HepG2 (cell line): ENCODE results near the gene DENND2A. TPM values are rescaled to one million over a fixed set of nuclear protein-coding genes. Genes with fewer than 3 reads are reported as not detected.

Experiments
- ATAC-seq: fragments of 200-7000 bp; cut with Tn5 transposase; 3 replicates; pipeline ENCODE4 v1.9.1; 2020; ENCODE audit warnings: mild to moderate bottlenecking, moderate library complexity
- BruUV-seq: library from RNA; stranded (reverse); fragments of 400-500 nt; replicated peaks from 2 replicates; lab custom pipeline; 2021; lab: Mats Ljungman, UMichigan
- CTCF ChIA-PET: fragments of 300-600 bp; formaldehyde crosslinking; extraction: SDS; loops from one replicate; lab custom pipeline; 2021; ENCODE audit warnings: low total read pairs, inconsistent platforms, low intra/inter-chr PET ratio; lab: Yijun Ruan, JAX
- POLR2A ChIA-PET: fragments of 350-600 bp; sonication (Branson Sonifier 250); formaldehyde crosslinking; loops from one replicate; lab custom pipeline; 2020; ENCODE audit warnings: antibody characterized with exemption, inconsistent platforms; lab: Yijun Ruan, JAX
- DNase-seq: peaks from one replicate; pipeline ENCODE4 v3.0.0-alpha.2; 2015; ENCODE audit warnings: low spot score
- FAIRE-seq: peaks from 3 replicates; lab custom pipeline; 2011; peaks lifted over from hg19 to GRCh38; lab: Jason Lieb, UNC
- H2AFZ ChIP-seq: one replicate; pipeline ENCODE4 v1.6.1; 2011; ENCODE audit warnings: low read length, inconsistent platforms
- H3K27ac ChIP-seq: fragments of 300-600 bp; 3 replicates; pipeline ENCODE4 v1.8.0; 2011; ENCODE audit warnings: mixed run types, mild to moderate bottlenecking, mixed read lengths, low read length, inconsistent platforms; ENCODE audit not compliant: insufficient read depth; ENCODE audit errors: extremely low read length
- H3K27me3 ChIP-seq, 2 experiments: fragments of 200-600 bp in 1 of 2; 2 replicates in 1 of 2; 3 replicates in 1 of 2; pipeline versions ENCODE4 v1.6.0 to v1.8.0; 2011; ENCODE audit warnings: low read length in 2 of 2, mild to moderate bottlenecking in 2 of 2, moderate library complexity in 2 of 2, inconsistent platforms in 1 of 2; ENCODE audit not compliant: insufficient read depth in 2 of 2, control insufficient read depth in 1 of 2
- H3K36me3 ChIP-seq, 2 experiments: fragments of 200-600 bp in 1 of 2; replicated peaks in 1 of 2; 2 replicates in 1 of 2; 3 replicates in 1 of 2; pipeline versions ENCODE4 v1.5.1 to v1.8.0; 2011; ENCODE audit warnings: low read length in 2 of 2, inconsistent platforms in 1 of 2; ENCODE audit not compliant: insufficient read depth in 2 of 2, control insufficient read depth in 1 of 2
- H3K4me1 ChIP-seq: 2 replicates; pipeline ENCODE4 v1.5.1; 2012; ENCODE audit warnings: low read length, inconsistent platforms; ENCODE audit not compliant: insufficient read depth
- H3K4me2 ChIP-seq: 2 replicates; pipeline ENCODE4 v1.6.0; 2011; ENCODE audit warnings: low read depth, low read length, inconsistent platforms
- H3K4me3 ChIP-seq, 3 experiments: fragments of 200-600 bp in 1 of 3; sonication (generic), shearing (Covaris generic) in 1 of 3; replicated peaks in 1 of 3; 2 replicates each; pipeline ENCODE4 v1.5.1; 2011 to 2016; ENCODE audit warnings: low read length in 3 of 3, inconsistent platforms in 2 of 3, low read depth in 2 of 3, mild to moderate bottlenecking in 2 of 3, control low read depth in 1 of 3, mixed read lengths in 1 of 3; ENCODE audit not compliant: insufficient read depth in 1 of 3
- H3K79me2 ChIP-seq: one replicate; pipeline ENCODE4 v1.6.1; 2011; ENCODE audit warnings: low read length, inconsistent platforms; ENCODE audit not compliant: insufficient read depth
- H3K9ac ChIP-seq: 2 replicates; pipeline ENCODE4 v1.6.0; 2011; ENCODE audit warnings: mild to moderate bottlenecking, low read depth, low read length, inconsistent platforms; ENCODE audit not compliant: insufficient read depth
- H3K9me3 ChIP-seq: 2 replicates; pipeline ENCODE4 v1.5.1; 2012; ENCODE audit warnings: mild to moderate bottlenecking, low read length
- H4K20me1 ChIP-seq: 2 replicates; pipeline ENCODE4 v1.6.0; 2011; ENCODE audit warnings: inconsistent platforms, mild to moderate bottlenecking, low read length, moderate library complexity; ENCODE audit not compliant: insufficient read depth
- DMTF1 ChIP-seq: sonication (generic); formaldehyde crosslinking; IDR thresholded peaks from 2 replicates; pipeline ENCODE4 v1.4.0; 2020; ENCODE audit warnings: mild to moderate bottlenecking, missing genetic modification reagents
- FOXP4 ChIP-seq: sonication (generic); formaldehyde crosslinking; IDR thresholded peaks from 2 replicates; pipeline ENCODE4 v1.4.0; 2020; ENCODE audit warnings: missing genetic modification reagents
- MIER3 ChIP-seq: IDR thresholded peaks from 2 replicates; pipeline ENCODE4 v1.6.1; 2016; ENCODE audit warnings: missing compliant biosample characterization, borderline replicate concordance
- MLX ChIP-seq: IDR thresholded peaks from 2 replicates; pipeline ENCODE4 v1.6.1; 2016
- NR0B2 ChIP-seq: sonication (generic); formaldehyde crosslinking; IDR thresholded peaks from 2 replicates; pipeline ENCODE4 v1.4.0; 2020; ENCODE audit warnings: mild to moderate bottlenecking, missing genetic modification reagents
- PBX3 ChIP-seq: sonication (generic); formaldehyde crosslinking; IDR thresholded peaks from 2 replicates; pipeline ENCODE4 v1.8.1; 2023; ENCODE audit warnings: missing genetic modification reagents, inconsistent platforms, borderline replicate concordance
- PRMT3 ChIP-seq: sonication (generic); formaldehyde crosslinking; IDR thresholded peaks from 2 replicates; pipeline ENCODE4 v1.8.1; 2022; ENCODE audit warnings: low read depth, mild to moderate bottlenecking, moderate library complexity, missing genetic modification reagents, borderline replicate concordance
- ZNF432 ChIP-seq: sonication (generic); formaldehyde crosslinking; IDR thresholded peaks from 2 replicates; pipeline ENCODE4 v1.5.0; 2020; ENCODE audit warnings: missing genetic modification reagents, mild to moderate bottlenecking, borderline replicate concordance
- ZNF598 ChIP-seq: sonication (generic); formaldehyde crosslinking; IDR thresholded peaks from 2 replicates; pipeline ENCODE4 v1.5.1; 2020; ENCODE audit warnings: mild to moderate bottlenecking, missing genetic modification reagents, borderline replicate concordance
- ZNF75D ChIP-seq: sonication (generic); formaldehyde crosslinking; IDR thresholded peaks from 2 replicates; pipeline ENCODE4 v1.8.1; 2023; ENCODE audit warnings: missing genetic modification reagents, mild to moderate bottlenecking, borderline replicate concordance
- ZNF775 ChIP-seq: sonication (generic); formaldehyde crosslinking; IDR thresholded peaks from 2 replicates; pipeline ENCODE4 v1.4.0; 2020; ENCODE audit warnings: missing genetic modification reagents, mild to moderate bottlenecking, moderate library complexity, borderline replicate concordance
- ZNF790 ChIP-seq: sonication (generic); formaldehyde crosslinking; IDR thresholded peaks from 2 replicates; pipeline ENCODE4 v1.8.0; 2022; ENCODE audit warnings: missing genetic modification reagents, mild to moderate bottlenecking, borderline replicate concordance
- ZUFSP ChIP-seq: sonication (generic); formaldehyde crosslinking; IDR thresholded peaks from 2 replicates; pipeline ENCODE4 v1.9.0; 2021; ENCODE audit warnings: missing genetic modification reagents, mild to moderate bottlenecking, borderline replicate concordance
- WGBS: methylation state at CpG from one replicate; pipeline ENCODE4 v1.1.6; 2017; ENCODE audit warnings: low lambda C conversion rate; 5-methylcytosine and 5-hydroxymethylcytosine counted together
- in situ Hi-C: cut with HindIII; loops from 2 replicates; pipeline ENCODE4 v1.10.0; 2017; ENCODE audit warnings: low pct_unique_long_range_greater_than_20kb; ENCODE audit not compliant: extremely low pct_ligation_motif_present
- intact Hi-C: fragments of 100-400 bp; cut with micrococcal nuclease; formaldehyde crosslinking; loops from one replicate; pipeline ENCODE4 v1.10.0; 2022; ENCODE audit not compliant: unreplicated experiment
- polyA plus RNA-seq, 8 experiments: library from polyadenylated mRNA; depleted of rRNA in 3 of 8; stranded (reverse) in 7 of 8; unstranded in 1 of 8; fragments of >200 nt; fragmentation: Illumina TruSeq in 4 of 8; extraction: Trizol in 4 of 8; gene quantifications; 2 replicates each; pipeline versions ENCODE4 v1.2.1 to v1.2.3, GENCODE V29; 2011 to 2016; ENCODE audit warnings: low read depth in 4 of 8, missing spikeins in 1 of 8, mixed read lengths in 1 of 8; ENCODE audit not compliant: insufficient read depth in 1 of 8
- total RNA-seq, 5 experiments: library from RNA; depleted of rRNA; stranded (reverse); fragments of >200 nt; fragmentation: Illumina TruSeq; extraction: Trizol; gene quantifications; 2 replicates each; pipeline ENCODE4 v1.2.3, GENCODE V29; 2016; ENCODE audit warnings: low read depth in 1 of 5

Gene DENND2A
- total and polyA plus RNA-seq, 2 of the 13 experiments (the other 11 are each of a cell fraction or from before 2014, with no cell fraction given), result not detected

- ChIA-PET CTCF (interaction anchor here (1.9 kb wide), 1 partner anchor 16 kb away, joined by 22 read pairs; no protein-coding TSS in a partner anchor), POLR2A (interaction anchor here (0.6 kb wide), 1 partner anchor 170 kb away, joined by 3 read pairs; no protein-coding TSS in a partner anchor)
- 87% methylated on average over 11 of the region's 11 CpGs for WGBS
- Histone ChIP-seq H3K4me2 (peak overlapping the region; percentile 87), H3K4me1 (peaks cover 28% of the 10 kb centered on the region), H3K27me3 (no peaks in the 10 kb centered on the region), H3K27ac (no peak overlapping the region), H3K9me3 (no peaks in the 10 kb centered on the region), H3K79me2 (peaks cover 62% of the 10 kb centered on the region), H2AFZ (no peak overlapping the region), H3K9ac (no peak overlapping the region), H3K4me3 (0 out of 6 replicates have a peak overlapping the region, but pooled peaks of 1 of the 3 experiments have one; percentile 95), H3K36me3 (peaks cover 0 to under 1% of the 10 kb centered on the region in 2 experiments; a peak in 1 of 5 replicates), H4K20me1 (peaks cover 33% of the 10 kb centered on the region)
- ATAC-seq, result no peak
- no TSS peak for BruUV-seq
- intact Hi-C loops, result no loop called here
- FAIRE-seq, result no peak
- in situ Hi-C loops, result no loop called here
- DNase-seq, result no peak
- TF ChIP-seq MIER3 (CRISPR knock-in tag) (no peak), ZNF75D (no peak), ZNF775 (CRISPR knock-in tag) (no peak), DMTF1 (CRISPR knock-in tag) (no peak), PRMT3 (CRISPR knock-in tag) (no peak), NR0B2 (CRISPR knock-in tag) (no peak), ZNF598 (CRISPR knock-in tag) (no peak), PBX3 (CRISPR knock-in tag) (no peak), ZNF790 (CRISPR knock-in tag) (no peak), FOXP4 (CRISPR knock-in tag) (no peak), MLX (CRISPR knock-in tag) (no peak), ZNF432 (CRISPR knock-in tag) (no peak), ZUFSP (CRISPR knock-in tag) (no peak)
Measured at GRCh38 chr7:140476698-140477261, 163.8 kb downstream of the DENND2A start.
